Fibroblast of skin of scalp (primary cell): ENCODE results near the gene GPHN.
"Not testable (repeated sequence)": the region's sequence is repeated elsewhere in the genome, so short reads cannot be mapped to it uniquely, and the experiment has no call there.

Experiments
- DNase-seq: peaks from one replicate; pipeline ENCODE4 v3.0.0-alpha.2; 2013

Gene GPHN

GRCh38 chr14:67067070-67067814 is 559.3 kb downstream of the GPHN start:
- not testable (repeated sequence) for DNase-seq

GRCh38 chr14:67068251-67068650 is 560.3 kb downstream of the GPHN start:
- peak; percentile 38 for DNase-seq

- no peak for DNase-seq
Observed at GRCh38 chr14:67071506-67071905, 563.6 kb downstream of the GPHN start.

- peak; percentile 5 for DNase-seq
Observed at GRCh38 chr14:67077921-67078320, 570.0 kb downstream of the GPHN start.

DNA sequence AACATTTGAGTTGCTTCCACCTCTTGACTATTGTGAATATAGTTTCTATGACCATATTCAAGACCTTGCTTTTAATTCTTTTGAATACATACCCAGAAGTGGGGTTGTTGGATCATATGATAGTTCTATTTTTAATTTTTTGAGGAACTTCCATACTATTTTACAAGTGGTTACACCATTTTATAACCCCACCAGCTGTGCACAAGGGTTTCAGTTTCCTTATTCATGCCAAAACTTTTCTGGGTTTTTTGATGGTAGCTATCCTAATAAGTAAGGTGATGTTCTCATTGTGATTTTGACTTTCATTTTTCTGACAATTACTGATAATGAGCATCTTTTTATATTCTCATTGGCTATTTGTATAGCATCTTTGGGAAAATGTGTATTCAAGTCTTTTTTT is 571.9 kb downstream of the GPHN start:
- no peak for DNase-seq

DNA sequence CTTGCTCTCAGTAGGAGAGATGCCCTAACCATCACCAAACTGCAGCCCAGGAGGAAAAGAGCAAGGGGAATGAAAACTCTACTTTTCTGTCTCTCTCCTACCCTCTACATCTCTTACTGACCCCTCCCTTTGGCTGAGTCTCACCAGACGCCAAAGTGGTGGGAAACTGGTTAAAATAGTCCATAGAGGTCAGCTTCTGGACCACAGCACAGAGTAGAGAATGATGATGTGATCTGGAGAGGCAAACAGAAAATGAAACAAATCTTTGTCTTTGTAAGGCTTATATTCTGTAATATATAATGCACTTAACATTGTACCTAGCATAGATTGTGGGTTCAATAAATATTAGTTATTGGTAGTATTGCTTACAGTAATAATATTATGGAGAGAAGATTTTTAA is 600.3 kb downstream of the GPHN start:
- DNase-seq = no peak

- DNase-seq = no peak
Observed at GRCh38 chr14:67111022-67111421, 603.1 kb downstream of the GPHN start.

DNA sequence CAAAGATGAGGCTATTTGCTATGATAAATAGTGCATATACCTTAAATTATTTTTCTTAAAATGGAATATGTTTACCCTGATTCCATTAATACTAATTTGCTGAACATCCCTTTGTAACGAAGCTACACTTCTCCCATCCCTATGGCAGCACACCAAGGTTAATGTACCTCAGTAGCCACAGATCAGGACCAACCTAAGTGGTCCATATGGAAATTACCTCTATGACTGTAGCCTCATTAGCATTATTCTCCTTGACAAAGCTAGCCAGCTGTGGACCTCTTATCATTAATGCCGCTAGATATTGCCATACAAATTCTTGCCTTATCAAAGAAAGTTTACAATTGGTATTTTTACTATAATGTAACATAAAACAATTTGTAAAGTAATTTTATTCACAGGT is 604.4 kb downstream of the GPHN start:
- DNase-seq = no peak

GRCh38 chr14:67127174-67127573 is 619.2 kb downstream of the GPHN start:
- DNase-seq = no peak

DNA sequence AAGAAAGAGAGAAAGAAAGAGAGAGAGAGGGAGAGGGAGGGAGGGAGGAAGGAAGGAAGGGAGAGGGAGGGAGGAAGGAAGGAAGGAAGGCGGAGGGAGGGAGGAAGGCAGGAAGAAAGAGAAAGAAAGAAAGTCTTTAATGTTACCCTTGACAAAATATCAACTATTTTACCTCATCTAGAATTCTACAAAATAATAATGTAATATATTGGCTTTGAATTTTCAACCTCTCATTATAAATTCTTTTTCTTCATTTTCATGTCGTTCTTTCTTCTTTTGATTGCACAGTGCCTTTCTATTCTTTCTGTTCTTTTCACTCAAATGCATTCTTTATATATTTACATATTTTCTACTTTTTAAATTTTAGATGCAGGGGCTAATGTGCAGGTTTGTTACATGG is 621.8 kb downstream of the GPHN start:
- no peak for DNase-seq

- no peak for DNase-seq
Observed at GRCh38 chr14:67131691-67132090, 623.7 kb downstream of the GPHN start.

- no peak for DNase-seq
Observed at GRCh38 chr14:67133144-67133543, 625.2 kb downstream of the GPHN start.

GRCh38 chr14:67133595-67134441 is 625.9 kb downstream of the GPHN start:
- no peak for DNase-seq

DNA sequence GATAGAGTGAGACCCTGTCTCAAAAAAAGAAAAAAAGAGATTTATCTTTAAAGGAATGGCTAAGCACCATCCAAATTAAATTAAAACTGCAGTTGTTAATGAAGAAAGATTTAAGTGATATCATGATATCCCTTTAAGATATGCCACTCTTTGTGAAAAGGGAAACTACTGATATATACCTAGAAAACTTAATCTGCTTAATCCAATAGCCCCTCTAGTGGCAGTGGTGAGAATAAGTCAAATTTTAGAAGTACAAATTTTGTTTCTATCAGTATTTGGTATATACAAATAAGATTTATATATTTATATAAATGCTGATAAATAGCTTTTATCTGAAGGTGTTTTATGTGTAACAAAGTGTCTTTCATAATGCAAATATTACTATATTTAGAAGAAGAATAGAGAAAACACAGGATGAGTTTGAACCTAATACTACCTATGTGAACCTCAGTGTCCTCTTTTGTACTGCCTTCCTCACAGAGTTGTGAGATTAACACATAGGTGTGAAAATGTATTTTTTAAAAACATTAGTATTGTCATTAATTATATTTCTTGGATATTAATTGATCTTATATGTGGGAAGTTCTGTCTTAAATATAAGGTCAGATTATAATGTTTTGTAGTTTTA is 629.9 kb downstream of the GPHN start:
- peak; percentile 17 for DNase-seq

DNA sequence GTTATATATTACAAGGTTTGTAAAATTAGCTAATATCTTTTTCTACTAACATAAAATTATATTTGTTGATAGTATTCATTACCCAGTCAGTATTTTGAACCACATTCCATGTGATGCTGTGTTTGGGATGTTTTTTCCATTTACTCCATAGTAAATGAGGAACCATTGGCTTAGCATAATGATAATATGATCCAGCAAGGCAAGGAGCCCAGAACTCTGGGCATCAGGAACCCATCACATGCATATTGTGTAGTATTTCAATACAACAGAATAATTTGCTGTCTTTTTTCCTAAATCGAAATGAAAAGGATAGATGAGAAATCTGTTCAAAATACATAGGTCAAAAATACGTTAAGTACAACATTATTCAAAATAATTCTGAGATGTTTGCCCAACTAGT is 632.6 kb downstream of the GPHN start:
- no peak for DNase-seq

- DNase-seq = no peak
Observed at GRCh38 chr14:67141146-67141900, 633.4 kb downstream of the GPHN start.

DNA sequence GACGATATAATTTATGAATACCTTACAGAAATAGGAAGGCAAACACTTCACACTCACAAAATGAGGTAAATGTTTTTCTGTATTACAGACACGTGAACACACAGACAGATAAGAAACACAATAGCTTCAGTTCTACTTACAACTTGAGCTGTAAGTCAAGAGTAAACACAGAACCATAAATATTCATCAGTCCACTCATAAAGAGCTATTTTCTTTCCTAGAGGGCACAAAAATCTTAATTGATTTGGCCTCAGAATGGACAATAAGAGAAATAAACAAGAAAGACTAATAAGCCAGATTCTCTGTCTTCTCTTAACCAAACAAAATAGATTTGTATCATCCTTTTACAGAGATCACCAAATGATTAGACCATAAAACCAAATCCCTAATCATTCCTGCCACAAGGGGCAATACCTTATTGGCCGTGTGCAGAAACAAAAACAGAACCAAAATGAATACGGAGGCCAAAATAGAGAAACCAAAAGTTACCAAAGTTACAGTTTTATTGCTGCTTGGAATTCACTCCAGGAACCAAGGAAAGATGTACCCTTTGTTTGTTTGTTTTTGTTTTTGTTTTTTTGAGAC is 643.2 kb downstream of the GPHN start:
- DNase-seq = no peak

DNA sequence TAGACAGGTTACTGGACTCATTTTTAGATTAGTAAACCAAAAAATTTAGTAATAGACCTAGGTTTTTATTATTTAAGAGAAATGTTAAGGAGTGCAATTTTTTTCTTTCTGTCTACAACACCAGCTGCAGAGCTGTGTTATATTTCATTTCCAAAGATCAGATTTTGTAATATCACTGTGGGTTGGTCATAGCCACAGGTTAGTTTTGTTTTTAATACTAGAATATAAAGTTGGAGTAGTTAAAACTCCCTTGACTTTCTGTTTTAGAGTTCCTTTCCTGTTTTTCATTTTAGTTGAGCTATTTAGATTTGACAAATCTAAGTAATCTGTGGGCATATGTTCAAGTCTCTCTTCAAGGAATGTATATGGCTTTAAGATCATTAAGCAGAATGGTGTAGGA is 650.6 kb downstream of the GPHN start:
- no peak for DNase-seq

DNA sequence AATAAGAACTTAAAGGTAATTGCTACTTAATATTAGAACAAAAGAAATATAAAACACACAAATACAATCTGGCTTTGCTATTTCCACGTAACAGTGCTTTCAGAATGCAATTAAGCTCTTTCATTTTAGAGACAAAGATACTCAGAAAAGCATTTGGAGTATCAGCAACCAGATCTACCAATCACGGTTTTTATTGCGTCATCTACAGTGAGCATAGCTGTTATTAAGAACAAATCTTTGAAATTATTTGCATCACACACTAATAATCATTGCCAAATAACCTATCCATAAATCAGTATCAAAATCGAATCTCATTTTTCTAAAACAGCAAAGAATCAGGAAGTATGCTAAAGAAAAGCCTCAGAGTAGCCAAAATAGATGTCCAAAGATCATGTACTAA is 654.4 kb downstream of the GPHN start:
- no peak for DNase-seq

DNA sequence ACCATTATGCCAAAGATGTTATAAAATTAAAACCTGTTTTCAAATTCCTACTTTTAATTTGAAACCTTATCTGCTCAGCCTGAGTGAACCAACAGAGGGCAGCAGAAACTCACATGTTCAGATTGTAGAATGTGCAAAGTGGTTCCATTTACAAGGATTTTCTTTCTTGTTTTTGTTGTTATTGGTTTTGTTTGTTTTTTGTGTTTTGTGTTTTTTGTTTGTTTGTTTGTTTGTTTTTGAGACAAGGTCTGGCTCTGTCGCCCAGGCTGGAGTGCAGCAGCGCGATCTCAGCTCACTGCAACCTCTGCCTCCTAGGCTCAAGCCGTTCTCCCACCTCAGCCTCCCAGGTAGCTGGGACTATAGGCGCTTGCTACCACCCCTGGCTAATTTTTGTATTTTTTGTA is 658.5 kb downstream of the GPHN start:
- peak; percentile 39 for DNase-seq

DNA sequence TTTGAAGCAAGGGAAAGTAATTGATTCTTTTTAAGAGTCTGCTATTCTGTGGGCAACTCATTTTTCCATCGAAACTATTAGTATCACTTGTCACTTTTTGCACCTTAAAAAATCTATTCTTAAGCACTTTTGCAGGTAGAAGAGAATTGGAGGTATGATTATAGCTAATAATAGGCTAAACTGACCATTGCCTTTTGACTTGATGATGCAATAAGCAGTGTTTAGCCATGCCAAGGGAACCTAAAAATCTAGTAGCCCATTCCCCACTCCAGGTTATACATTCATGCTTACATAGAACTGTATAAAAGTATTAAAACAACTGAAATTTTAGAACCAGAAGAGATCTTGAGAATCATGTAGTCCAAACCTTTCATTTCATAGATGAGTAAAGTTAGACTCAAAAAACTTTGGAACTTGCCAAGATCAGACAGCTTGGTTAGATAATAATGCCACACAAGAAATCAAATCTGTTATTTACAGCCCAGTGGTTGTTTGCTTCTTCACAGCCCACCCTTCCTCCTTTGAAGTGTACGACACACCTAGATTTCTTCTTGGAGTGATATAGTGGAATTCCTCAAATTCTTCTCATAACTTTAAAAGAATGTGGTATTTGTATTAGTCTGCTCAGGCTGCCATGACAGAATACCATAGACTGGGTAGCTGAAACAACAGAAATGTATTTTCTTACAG is 659.6 kb downstream of the GPHN start:
- peak; percentile 9 for DNase-seq

- DNase-seq = no peak
Observed at GRCh38 chr14:67168110-67168441, 660.1 kb downstream of the GPHN start.
